Measurements from ENCODE around the gene PPM1L. TPM values are rescaled to one million over a fixed set of nuclear protein-coding genes. Genes with fewer than 3 reads are reported as not detected.

PPM1L gene
- total and polyA plus RNA-seq, 9 donors: 2.2 to 12.1 (median 10.2) TPM

DNA sequence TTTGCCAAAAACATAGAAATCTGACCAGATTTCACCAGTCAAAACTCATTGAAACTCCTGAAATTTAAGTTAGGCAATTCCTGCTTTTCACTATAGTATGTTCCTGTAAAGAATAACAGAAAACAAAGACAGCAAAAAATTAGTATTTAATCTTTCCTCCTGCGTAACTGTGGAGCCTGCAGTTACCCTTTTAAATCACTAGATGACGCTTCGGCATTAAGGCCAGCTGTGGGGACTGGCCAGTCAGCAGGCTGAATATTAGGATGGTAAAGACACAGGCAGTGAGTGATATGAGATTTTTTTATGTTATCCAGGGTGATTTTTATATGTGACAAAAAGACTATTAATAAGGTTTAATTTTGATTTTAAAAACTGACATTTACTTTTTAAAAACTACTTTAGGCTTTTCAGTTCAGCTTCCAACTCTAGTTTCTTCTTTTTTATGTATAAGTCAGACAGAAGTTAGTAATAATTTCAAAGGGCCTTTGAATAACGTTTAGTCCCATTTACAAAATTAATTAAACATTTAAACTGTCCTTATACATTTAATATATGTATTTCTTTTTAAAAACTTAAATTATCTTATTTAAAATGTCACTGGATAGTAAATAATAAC, 165.1 kb downstream of the PPM1L start:
- H3K4me3 ChIP-seq: no peak overlapping the region
- intact Hi-C loops (cut with DNase I): no loop called here
- WGBS, 3 donors: 13 to 17% (median 17%) methylated on average over 4 of the region's 4 CpGs
- H3K4me1 ChIP-seq (ENCODE audit: insufficient read depth): no peaks in the 10 kb centered on the region
- no peaks in the 10 kb centered on the region for H3K36me3 ChIP-seq
- peak in 1 of 5 donors; percentile 9 for DNase-seq
- H3K27ac ChIP-seq: no peak overlapping the region
- TF ChIP-seq CTCF (IDR thresholded peaks at IDR 0.05): peak in 1 of 3 donors; percentile 22
- no peak for TF ChIP-seq EP300 (IDR thresholded peaks at IDR 0.05)
- no peaks in the 10 kb centered on the region for H3K9me3 ChIP-seq
- no peaks in the 10 kb centered on the region for H3K27me3 ChIP-seq

DNA sequence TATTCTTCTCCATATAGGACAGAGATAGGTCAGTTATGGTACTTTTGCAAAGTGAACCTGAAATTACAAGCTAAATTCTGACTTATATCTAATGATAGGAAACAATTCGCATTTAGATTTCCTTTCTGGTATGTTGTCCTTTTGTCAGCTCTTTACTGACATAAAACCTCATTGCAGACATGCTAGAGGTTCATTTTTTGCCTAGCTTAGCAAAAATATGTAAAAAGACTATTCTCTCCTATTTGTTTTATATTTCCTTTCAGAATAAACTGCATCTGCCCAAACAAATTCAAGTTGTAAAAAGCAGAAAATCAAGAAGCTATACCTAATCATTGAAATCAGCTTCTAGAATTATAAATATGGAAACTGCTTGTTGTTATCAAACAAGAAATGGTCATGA, 168.7 kb downstream of the PPM1L start:
- no peak overlapping the region for H3K27ac ChIP-seq
- DNase-seq: no peak
- no peaks in the 10 kb centered on the region for H3K36me3 ChIP-seq
- TF ChIP-seq CTCF (IDR thresholded peaks at IDR 0.05): no peak
- no peak for TF ChIP-seq EP300 (IDR thresholded peaks at IDR 0.05)
- TF ChIP-seq POLR2A (IDR thresholded peaks at IDR 0.05): no peak
- WGBS, 3 donors: 63 to 77% (median 72%) methylated on average over 1 of the region's 1 CpG
- no peaks in the 10 kb centered on the region for H3K4me1 ChIP-seq (ENCODE audit: insufficient read depth)
- H3K27me3 ChIP-seq: no peaks in the 10 kb centered on the region
- H3K9me3 ChIP-seq: no peaks in the 10 kb centered on the region
- intact Hi-C loops (cut with DNase I): no loop called here
- no peak overlapping the region for H3K4me3 ChIP-seq

DNA sequence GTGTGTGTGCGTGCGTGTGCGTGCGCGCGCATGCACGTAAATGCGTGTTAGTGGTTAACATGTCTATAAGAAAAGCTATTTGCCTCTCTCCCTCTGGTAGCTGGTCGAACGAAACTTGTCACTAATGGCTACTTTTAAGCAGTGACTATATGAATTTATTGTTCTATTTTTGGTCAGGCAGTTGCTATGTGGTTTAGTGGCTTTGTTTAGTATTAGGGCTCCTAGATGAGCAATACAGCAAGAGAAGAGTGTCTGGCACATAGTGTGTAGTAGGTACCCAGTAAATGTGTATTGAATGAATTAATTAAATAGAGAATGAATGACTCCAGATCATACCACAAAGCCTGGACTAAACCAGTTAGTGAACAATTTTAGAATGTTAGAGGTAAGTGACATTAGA, 171.6 kb downstream of the PPM1L start:
- no peaks in the 10 kb centered on the region for H3K27me3 ChIP-seq
- no peaks in the 10 kb centered on the region for H3K36me3 ChIP-seq
- H3K9me3 ChIP-seq: no peaks in the 10 kb centered on the region
- no peak overlapping the region for H3K27ac ChIP-seq
- no peak overlapping the region for H3K4me3 ChIP-seq
- no peak for DNase-seq
- no peaks in the 10 kb centered on the region for H3K4me1 ChIP-seq (ENCODE audit: insufficient read depth)
- 83 to 95% (median 94%) methylated on average over 10 of the region's 10 CpGs for WGBS, 3 donors
- TF ChIP-seq EP300 (IDR thresholded peaks at IDR 0.05) (no peak), POLR2A (IDR thresholded peaks at IDR 0.05) (no peak), CTCF (IDR thresholded peaks at IDR 0.05) (no peak)
- intact Hi-C loops (cut with DNase I): no loop called here

DNA sequence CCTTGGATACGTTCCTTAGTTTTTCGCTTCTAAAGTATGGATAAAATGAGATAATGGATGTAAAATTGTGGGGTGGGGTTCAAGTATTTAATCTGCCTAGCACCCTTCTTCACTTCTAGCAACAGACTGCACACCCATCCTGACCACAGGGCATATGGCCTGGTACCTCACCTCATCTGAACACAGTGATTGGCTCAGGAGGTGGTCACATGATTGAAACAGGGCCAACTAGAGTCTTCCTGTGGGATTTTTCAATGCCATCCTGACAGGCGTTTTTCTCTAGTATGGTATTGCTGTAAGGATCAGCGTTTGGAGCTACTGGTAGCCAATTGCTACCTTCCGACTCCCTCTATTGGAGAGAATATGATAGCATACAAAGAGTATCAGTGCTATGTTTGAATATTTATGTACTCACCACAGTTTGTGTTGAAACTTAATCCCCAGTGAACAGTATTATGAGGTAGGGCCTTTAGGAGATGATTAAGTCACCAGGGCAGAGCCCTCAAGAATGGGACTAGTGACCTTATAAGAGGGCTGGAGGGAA, 172.2 kb downstream of the PPM1L start:
- no peak overlapping the region for H3K27ac ChIP-seq
- H3K27me3 ChIP-seq: no peaks in the 10 kb centered on the region
- H3K4me1 ChIP-seq (ENCODE audit: insufficient read depth): no peaks in the 10 kb centered on the region
- TF ChIP-seq EP300 (IDR thresholded peaks at IDR 0.05): no peak
- TF ChIP-seq CTCF (IDR thresholded peaks at IDR 0.05): no peak
- no peak for TF ChIP-seq POLR2A (IDR thresholded peaks at IDR 0.05)
- no peaks in the 10 kb centered on the region for H3K9me3 ChIP-seq
- WGBS, 3 donors: 88 to 92% (median 89%) methylated on average over 5 of the region's 5 CpGs
- intact Hi-C loops (cut with DNase I): no loop called here
- DNase-seq: no peak
- no peak overlapping the region for H3K4me3 ChIP-seq
- H3K36me3 ChIP-seq: no peaks in the 10 kb centered on the region

Data from ovary (tissue), 9 donors.